Activated CD8-positive, alpha-beta T cell treated with anti-CD3 and anti-CD28 coated beads for 36 hours (primary cell): ENCODE results near the gene TAF10. TPM values are rescaled to one million over a fixed set of nuclear protein-coding genes. Genes with fewer than 3 reads are reported as not detected.

ENCODE experiments used
- ATAC-seq: fragments of 200-7000 bp; cut with Tn5 transposase; one replicate; pipeline ENCODE4 v1.10.0; 2021; ENCODE audit warnings: mild to moderate bottlenecking, moderate library complexity
- CTCF ChIA-PET: fragments of 350-600 bp; sonication (Branson Sonifier 250); formaldehyde crosslinking; loops from one replicate; lab custom pipeline; 2021; ENCODE audit warnings: antibody characterized with exemption; lab: Charles Lee
- POLR2A ChIA-PET: fragments of 350-600 bp; sonication (Branson Sonifier 250); formaldehyde crosslinking; loops from one replicate; lab custom pipeline; 2021; ENCODE audit warnings: antibody characterized with exemption; lab: Charles Lee
- DNase-seq: peaks from one replicate; pipeline ENCODE4 v3.0.0-alpha.2; 2020
- H3K27ac Mint-ChIP-seq: one replicate; pipeline ENCODE4 v1.8.0; 2021; ENCODE audit warnings: mild to moderate bottlenecking, mixed read lengths
- H3K27me3 Mint-ChIP-seq: one replicate; pipeline ENCODE4 v1.8.0; 2021; ENCODE audit warnings: mixed read lengths
- H3K36me3 Mint-ChIP-seq: one replicate; pipeline ENCODE4 v1.8.0; 2021; ENCODE audit warnings: low read depth, mixed read lengths
- H3K4me1 Mint-ChIP-seq: one replicate; pipeline ENCODE4 v1.8.0; 2021; ENCODE audit warnings: low read depth, mixed read lengths
- H3K4me3 Mint-ChIP-seq: one replicate; pipeline ENCODE4 v1.8.0; 2021; ENCODE audit warnings: mild to moderate bottlenecking, moderate library complexity, mixed read lengths
- H3K9me3 Mint-ChIP-seq: one replicate; pipeline ENCODE4 v1.8.0; 2021; ENCODE audit warnings: mixed read lengths
- CTCF ChIP-seq: fragments of 200-600 bp; IDR thresholded peaks from one replicate; pipeline ENCODE4 v1.8.0; 2022; ENCODE audit warnings: antibody characterized with exemption, mild to moderate bottlenecking
- intact Hi-C: fragments of 100-400 bp; cut with micrococcal nuclease; formaldehyde crosslinking; loops from one replicate; pipeline ENCODE4 v1.10.0; 2022
- total RNA-seq, 2 experiments: library from RNA; stranded (reverse); gene quantifications; one replicate each; pipeline ENCODE4 v1.2.3, GENCODE V29; 2021

The TAF10 gene
- total RNA-seq, 2 experiments from 2014 or later: 151 to 160 TPM

- no peak overlapping the region for H3K4me3 Mint-ChIP-seq
- DNase-seq (no peak), ATAC-seq (no peak)
- no peaks in the 10 kb centered on the region for H3K4me1 Mint-ChIP-seq
- CTCF ChIA-PET: no interaction called here
- POLR2A ChIA-PET: interaction anchor here (0.7 kb wide), 1 partner anchor 1562 kb away, joined by 3 read pairs; no protein-coding TSS in a partner anchor
- no peak overlapping the region for H3K27ac Mint-ChIP-seq
- H3K36me3 Mint-ChIP-seq: peaks cover 43% of the 10 kb centered on the region
- H3K27me3 Mint-ChIP-seq: no peaks in the 10 kb centered on the region
- intact Hi-C loops: no loop called here
- no peak for TF ChIP-seq CTCF
- H3K9me3 Mint-ChIP-seq: peaks cover 15% of the 10 kb centered on the region
Observed at GRCh38 chr11:6588018-6588417, 24.0 kb downstream of the TAF10 start.

- H3K27me3 Mint-ChIP-seq: no peaks in the 10 kb centered on the region
- no peak for DNase-seq
- no peak for ATAC-seq
Observed at GRCh38 chr11:6587360-6587953, 24.6 kb downstream of the TAF10 start.

DNA sequence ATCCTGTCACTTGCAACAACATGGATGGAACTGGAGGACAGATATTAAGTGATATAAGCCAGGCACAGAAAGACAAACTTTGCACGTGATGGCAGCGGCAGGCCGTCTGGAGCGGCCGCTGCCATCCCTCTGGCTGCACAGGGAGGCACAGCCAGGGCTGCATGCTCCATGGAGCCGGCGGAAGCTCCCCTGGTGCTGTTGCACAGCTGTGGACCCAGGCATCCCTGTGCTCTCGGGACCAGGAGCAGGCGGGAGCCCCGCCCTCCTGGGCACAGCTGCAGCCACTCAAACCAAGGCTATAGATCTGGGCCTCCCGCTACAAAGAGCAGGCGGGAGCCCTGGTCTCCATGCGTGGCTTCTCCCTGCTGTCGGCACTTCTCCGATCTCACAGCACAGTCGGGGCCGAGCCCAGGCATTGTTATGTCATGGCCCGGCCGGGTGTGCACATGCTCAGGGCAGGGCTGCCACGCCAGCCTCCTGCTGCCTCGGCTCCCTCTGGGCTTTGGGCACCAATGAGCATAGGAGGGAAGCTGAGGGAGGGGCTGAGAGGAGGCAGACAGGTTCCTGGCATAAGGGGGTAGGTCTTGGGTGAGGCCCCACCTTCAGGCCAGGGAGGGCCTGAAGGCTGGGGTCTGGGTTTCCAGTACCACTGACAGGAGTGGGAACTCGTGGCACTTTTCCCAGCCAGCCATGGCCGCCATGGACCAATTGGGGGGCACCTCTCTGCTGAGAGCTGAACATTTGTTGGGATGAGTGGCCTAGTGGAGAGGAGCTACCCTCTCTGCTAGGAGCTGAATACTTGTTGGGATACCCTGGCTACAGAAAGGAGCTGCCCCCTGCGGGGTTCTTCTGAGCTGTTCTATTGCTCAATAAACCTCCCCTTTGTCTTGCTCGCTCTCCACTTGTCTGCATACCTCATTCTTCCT lies 25.3 kb downstream of the TAF10 start:
- Mint-ChIP-seq H3K27me3 (no peaks in the 10 kb centered on the region), H3K4me3 (no peak overlapping the region), H3K36me3 (peaks cover 46% of the 10 kb centered on the region), H3K9me3 (peaks cover 23% of the 10 kb centered on the region), H3K4me1 (no peaks in the 10 kb centered on the region), H3K27ac (no peak overlapping the region)
- ChIA-PET POLR2A (interaction anchor here (1.4 kb wide), 1 partner anchor 9 kb away, joined by 5 read pairs; no protein-coding TSS in a partner anchor), CTCF (interaction anchor here (0.8 to 1.0 kb wide), 2 partner anchors 12 to 82 kb away, joined by 3 to 4 read pairs; no protein-coding TSS in a partner anchor)
- ATAC-seq (no peak), DNase-seq (no peak)
- intact Hi-C loops: no loop called here
- no peak for TF ChIP-seq CTCF

More at GRCh38 chr11:6587360-6587953, 24.6 kb downstream of the TAF10 start:
- intact Hi-C loops: no loop called here
- H3K27ac Mint-ChIP-seq: no peak overlapping the region
- ChIA-PET POLR2A (interaction anchor here (0.7 to 1.4 kb wide), 2 partner anchors 9 to 1562 kb away, joined by 3 to 5 read pairs; no protein-coding TSS in a partner anchor), CTCF (interaction anchor here (0.8 kb wide), 1 partner anchor 81 kb away, joined by 3 read pairs; no protein-coding TSS in a partner anchor)
- peaks cover 46% of the 10 kb centered on the region for H3K36me3 Mint-ChIP-seq
- no peaks in the 10 kb centered on the region for H3K4me1 Mint-ChIP-seq
- H3K9me3 Mint-ChIP-seq: peaks cover 19% of the 10 kb centered on the region
- no peak for TF ChIP-seq CTCF
- no peak overlapping the region for H3K4me3 Mint-ChIP-seq

DNA sequence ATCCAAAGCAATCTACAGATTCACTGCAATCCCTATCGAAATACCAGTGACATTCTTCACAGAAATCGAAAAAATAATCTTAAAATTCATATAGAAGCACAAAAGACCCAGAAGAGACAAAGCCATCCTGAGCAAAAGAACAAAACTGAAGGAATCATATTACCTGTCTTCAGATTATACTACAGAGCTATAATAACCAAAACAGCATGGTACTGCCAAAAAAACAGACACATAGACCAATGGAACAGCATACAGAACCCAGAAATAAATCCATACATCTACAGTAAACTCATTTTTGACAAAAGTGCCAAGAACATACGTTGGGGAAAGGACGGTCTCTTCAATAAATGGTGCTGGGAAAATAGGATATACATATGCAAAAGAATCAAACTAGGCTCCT lies 27.5 kb downstream of the TAF10 start:
- H3K4me3 Mint-ChIP-seq: no peak overlapping the region
- no peaks in the 10 kb centered on the region for H3K4me1 Mint-ChIP-seq
- no peak for TF ChIP-seq CTCF
- H3K36me3 Mint-ChIP-seq: peaks cover 51% of the 10 kb centered on the region
- H3K27ac Mint-ChIP-seq: no peak overlapping the region
- H3K27me3 Mint-ChIP-seq: no peaks in the 10 kb centered on the region
- peaks cover 23% of the 10 kb centered on the region for H3K9me3 Mint-ChIP-seq
- DNase-seq (no peak), ATAC-seq (no peak)
- intact Hi-C loops: no loop called here
- CTCF ChIA-PET: interaction anchor here (1.3 kb wide), 1 partner anchor 205 kb away, joined by 3 read pairs; no protein-coding TSS in a partner anchor
- POLR2A ChIA-PET: no interaction called here
